ENCODE data around the gene UHRF1. TPM values are rescaled to one million over a fixed set of nuclear protein-coding genes. Genes with fewer than 3 reads are reported as not detected.

UHRF1 gene
- total and polyA plus RNA-seq, 2 of the 13 experiments (the other 11 are each of a cell fraction or from before 2014, with no cell fraction given): 6.8 to 78.4 TPM

DNA sequence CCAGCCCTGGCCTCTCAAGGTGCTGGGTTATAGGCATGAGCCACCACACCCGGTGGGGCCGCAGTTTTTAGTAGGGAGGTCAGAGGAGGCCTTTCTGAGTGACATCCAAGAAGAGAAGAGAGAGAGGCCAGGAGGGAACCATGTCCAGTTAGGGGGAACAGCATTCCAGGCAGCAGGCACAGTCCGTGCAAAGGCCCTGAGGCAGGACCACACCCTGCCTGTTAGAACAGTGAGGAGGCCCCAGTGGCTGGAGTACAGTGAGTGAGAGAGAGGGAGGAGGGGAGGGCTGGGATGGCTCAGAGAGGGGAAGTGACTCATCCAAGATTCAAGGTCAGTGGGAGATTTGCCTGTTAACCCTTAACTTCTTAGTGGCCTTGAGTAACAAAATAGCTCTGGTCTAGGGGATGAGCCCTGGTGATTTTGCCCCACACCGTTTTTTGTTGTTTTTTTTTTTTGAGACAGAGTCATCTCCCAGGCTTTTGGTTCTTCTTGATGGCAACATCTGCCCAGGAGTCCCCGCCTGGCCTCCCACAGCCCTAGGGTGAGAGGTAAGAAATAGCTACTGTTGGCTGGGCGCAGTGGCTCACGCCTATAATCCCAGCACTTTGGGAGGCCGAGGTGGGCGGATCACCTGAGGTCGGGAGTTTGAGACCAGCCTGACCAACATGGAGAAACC lies 39.1 kb upstream of the UHRF1 start (continued):
- TF ChIP-seq, protein P1, sequence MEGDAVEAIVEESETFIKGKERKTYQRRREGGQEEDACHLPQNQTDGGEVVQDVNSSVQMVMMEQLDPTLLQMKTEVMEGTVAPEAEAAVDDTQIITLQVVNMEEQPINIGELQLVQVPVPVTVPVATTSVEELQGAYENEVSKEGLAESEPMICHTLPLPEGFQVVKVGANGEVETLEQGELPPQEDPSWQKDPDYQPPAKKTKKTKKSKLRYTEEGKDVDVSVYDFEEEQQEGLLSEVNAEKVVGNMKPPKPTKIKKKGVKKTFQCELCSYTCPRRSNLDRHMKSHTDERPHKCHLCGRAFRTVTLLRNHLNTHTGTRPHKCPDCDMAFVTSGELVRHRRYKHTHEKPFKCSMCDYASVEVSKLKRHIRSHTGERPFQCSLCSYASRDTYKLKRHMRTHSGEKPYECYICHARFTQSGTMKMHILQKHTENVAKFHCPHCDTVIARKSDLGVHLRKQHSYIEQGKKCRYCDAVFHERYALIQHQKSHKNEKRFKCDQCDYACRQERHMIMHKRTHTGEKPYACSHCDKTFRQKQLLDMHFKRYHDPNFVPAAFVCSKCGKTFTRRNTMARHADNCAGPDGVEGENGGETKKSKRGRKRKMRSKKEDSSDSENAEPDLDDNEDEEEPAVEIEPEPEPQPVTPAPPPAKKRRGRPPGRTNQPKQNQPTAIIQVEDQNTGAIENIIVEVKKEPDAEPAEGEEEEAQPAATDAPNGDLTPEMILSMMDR (CRISPR knock-in tag; IDR thresholded peaks at IDR 0.05): no peak
- no peak for TF ChIP-seq SP140L (CRISPR knock-in tag; IDR thresholded peaks at IDR 0.05; ENCODE audit: borderline replicate concordance)
- peak; percentile 93; the same call in 1 of the 2 replicates for TF ChIP-seq MIER3 (CRISPR knock-in tag; IDR thresholded peaks at IDR 0.05; ENCODE audit: borderline replicate concordance)
- TF ChIP-seq AGO2 (optimal IDR thresholded peaks at IDR 0.05; ENCODE audit: low read depth, low read length): no peak
- TF ChIP-seq, protein P2, sequence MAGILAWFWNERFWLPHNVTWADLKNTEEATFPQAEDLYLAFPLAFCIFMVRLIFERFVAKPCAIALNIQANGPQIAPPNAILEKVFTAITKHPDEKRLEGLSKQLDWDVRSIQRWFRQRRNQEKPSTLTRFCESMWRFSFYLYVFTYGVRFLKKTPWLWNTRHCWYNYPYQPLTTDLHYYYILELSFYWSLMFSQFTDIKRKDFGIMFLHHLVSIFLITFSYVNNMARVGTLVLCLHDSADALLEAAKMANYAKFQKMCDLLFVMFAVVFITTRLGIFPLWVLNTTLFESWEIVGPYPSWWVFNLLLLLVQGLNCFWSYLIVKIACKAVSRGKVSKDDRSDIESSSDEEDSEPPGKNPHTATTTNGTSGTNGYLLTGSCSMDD (CRISPR knock-in tag; IDR thresholded peaks at IDR 0.05): no peak
- TF ChIP-seq, protein P3, sequence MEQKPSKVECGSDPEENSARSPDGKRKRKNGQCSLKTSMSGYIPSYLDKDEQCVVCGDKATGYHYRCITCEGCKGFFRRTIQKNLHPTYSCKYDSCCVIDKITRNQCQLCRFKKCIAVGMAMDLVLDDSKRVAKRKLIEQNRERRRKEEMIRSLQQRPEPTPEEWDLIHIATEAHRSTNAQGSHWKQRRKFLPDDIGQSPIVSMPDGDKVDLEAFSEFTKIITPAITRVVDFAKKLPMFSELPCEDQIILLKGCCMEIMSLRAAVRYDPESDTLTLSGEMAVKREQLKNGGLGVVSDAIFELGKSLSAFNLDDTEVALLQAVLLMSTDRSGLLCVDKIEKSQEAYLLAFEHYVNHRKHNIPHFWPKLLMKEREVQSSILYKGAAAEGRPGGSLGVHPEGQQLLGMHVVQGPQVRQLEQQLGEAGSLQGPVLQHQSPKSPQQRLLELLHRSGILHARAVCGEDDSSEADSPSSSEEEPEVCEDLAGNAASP (CRISPR knock-in tag; IDR thresholded peaks at IDR 0.05; ENCODE audit: borderline replicate concordance): peak; percentile 78; the same call in 1 of the 2 replicates
- TF ChIP-seq, protein P4, sequence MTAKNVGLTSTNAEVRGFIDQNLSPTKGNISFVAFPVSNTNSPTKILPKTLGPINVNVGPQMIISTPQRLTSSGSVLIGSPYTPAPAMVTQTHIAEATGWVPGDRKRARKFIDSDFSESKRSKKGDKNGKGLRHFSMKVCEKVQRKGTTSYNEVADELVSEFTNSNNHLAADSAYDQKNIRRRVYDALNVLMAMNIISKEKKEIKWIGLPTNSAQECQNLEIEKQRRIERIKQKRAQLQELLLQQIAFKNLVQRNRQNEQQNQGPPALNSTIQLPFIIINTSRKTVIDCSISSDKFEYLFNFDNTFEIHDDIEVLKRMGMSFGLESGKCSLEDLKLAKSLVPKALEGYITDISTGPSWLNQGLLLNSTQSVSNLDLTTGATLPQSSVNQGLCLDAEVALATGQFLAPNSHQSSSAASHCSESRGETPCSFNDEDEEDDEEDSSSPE (CRISPR knock-in tag; IDR thresholded peaks at IDR 0.05): no peak
- no peak for TF ChIP-seq SNAI1 (CRISPR knock-in tag; IDR thresholded peaks at IDR 0.05; ENCODE audit: borderline replicate concordance)
- no peak for TF ChIP-seq EEA1 (CRISPR knock-in tag; IDR thresholded peaks at IDR 0.05; ENCODE audit: borderline replicate concordance)
- no peak for TF ChIP-seq NR3C1 (CRISPR knock-in tag; IDR thresholded peaks at IDR 0.05)
- no peak for TF ChIP-seq HNRNPH1 (optimal IDR thresholded peaks at IDR 0.05; ENCODE audit: low read depth, low read length)
- TF ChIP-seq, protein P5, sequence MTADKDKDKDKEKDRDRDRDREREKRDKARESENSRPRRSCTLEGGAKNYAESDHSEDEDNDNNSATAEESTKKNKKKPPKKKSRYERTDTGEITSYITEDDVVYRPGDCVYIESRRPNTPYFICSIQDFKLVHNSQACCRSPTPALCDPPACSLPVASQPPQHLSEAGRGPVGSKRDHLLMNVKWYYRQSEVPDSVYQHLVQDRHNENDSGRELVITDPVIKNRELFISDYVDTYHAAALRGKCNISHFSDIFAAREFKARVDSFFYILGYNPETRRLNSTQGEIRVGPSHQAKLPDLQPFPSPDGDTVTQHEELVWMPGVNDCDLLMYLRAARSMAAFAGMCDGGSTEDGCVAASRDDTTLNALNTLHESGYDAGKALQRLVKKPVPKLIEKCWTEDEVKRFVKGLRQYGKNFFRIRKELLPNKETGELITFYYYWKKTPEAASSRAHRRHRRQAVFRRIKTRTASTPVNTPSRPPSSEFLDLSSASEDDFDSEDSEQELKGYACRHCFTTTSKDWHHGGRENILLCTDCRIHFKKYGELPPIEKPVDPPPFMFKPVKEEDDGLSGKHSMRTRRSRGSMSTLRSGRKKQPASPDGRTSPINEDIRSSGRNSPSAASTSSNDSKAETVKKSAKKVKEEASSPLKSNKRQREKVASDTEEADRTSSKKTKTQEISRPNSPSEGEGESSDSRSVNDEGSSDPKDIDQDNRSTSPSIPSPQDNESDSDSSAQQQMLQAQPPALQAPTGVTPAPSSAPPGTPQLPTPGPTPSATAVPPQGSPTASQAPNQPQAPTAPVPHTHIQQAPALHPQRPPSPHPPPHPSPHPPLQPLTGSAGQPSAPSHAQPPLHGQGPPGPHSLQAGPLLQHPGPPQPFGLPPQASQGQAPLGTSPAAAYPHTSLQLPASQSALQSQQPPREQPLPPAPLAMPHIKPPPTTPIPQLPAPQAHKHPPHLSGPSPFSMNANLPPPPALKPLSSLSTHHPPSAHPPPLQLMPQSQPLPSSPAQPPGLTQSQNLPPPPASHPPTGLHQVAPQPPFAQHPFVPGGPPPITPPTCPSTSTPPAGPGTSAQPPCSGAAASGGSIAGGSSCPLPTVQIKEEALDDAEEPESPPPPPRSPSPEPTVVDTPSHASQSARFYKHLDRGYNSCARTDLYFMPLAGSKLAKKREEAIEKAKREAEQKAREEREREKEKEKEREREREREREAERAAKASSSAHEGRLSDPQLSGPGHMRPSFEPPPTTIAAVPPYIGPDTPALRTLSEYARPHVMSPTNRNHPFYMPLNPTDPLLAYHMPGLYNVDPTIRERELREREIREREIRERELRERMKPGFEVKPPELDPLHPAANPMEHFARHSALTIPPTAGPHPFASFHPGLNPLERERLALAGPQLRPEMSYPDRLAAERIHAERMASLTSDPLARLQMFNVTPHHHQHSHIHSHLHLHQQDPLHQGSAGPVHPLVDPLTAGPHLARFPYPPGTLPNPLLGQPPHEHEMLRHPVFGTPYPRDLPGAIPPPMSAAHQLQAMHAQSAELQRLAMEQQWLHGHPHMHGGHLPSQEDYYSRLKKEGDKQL (CRISPR knock-in tag; IDR thresholded peaks at IDR 0.05; ENCODE audit: low read depth): 0 out of 2 replicates have a peak, but pooled peaks have one; percentile 9
- TF ChIP-seq CBX5 (CRISPR knock-in tag; IDR thresholded peaks at IDR 0.05; ENCODE audit: borderline replicate concordance): peak; percentile 97
- no peak; the same call in 1 of the 2 replicates for TF ChIP-seq KAT7 (CRISPR knock-in tag; IDR thresholded peaks at IDR 0.05; ENCODE audit: borderline replicate concordance)
- no peak for TF ChIP-seq ZNF550 (CRISPR knock-in tag; IDR thresholded peaks at IDR 0.05; ENCODE audit: borderline replicate concordance)
- TF ChIP-seq ETV6 (CRISPR knock-in tag; conservative IDR thresholded peaks at IDR 0.05): no peak
- TF ChIP-seq MAFF (IDR thresholded peaks at IDR 0.05; ENCODE audit: low read depth, low read length): peak; percentile 11; the same call in 1 of the 2 replicates
- TF ChIP-seq FOXP1 (IDR thresholded peaks at IDR 0.05): no peak
- TF ChIP-seq FOXP1 (CRISPR knock-in tag; IDR thresholded peaks at IDR 0.05): no peak
- no peak for TF ChIP-seq SALL2 (CRISPR knock-in tag; IDR thresholded peaks at IDR 0.05)
